ENCODE measurements around the gene FLT4.
A peak's percentile ranks its signal among the peaks of the same experiment; 100 is the strongest.

Gene FLT4

DNA sequence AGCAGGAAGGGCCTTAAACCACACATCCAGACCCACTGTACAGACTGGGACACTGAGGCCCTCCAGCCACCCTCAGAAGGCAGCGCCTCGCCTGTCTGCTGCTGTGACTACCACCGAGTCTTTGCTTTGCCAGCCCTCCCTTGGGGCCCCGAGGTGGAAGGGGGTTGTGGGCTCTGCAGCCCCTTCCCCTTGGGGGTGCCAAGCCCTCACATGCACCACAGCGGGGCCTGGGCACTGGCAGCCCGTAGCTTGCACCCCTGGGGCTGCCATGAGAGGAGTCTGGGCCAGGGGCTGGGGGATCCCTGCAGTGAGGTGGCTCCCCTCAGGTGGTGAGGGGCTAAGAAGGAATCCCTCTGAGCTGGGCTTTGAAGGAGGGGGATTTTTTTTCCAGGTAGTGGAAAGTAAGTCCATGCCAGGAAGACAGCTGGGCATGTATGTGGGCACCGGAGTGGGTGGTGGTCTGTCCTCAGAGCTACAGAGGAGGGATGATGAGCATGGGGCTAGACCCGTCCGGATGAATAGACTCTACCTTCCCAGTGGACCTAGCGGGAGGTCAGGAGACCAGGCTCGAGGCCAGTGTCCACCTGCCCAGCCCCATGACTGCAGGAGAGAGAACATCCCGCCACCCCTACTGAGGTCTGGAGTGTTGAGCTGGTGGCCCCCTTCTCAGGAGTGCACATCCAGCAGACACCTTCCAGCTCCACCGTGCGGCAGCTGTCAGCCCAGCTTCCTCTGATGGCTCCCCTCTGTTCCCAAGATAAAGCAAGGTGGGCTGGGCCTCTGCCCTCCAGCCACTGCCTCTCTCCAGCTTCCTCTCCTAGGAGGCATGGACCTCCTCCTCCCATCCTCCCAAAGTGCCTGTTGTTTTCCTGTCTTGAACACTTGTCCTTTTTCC is 15.9 kb downstream of the FLT4 start:
- DNase-seq (no peak), ATAC-seq (replicated peaks) (no peak)
- H3K9me3 Mint-ChIP-seq: no peaks in the 10 kb centered on the region
- peak overlapping the region in 1 of 2 donors; percentile 9 for H3K27ac Mint-ChIP-seq
- H3K4me3 Mint-ChIP-seq: no peak overlapping the region
- H3K4me1 Mint-ChIP-seq (ENCODE audit: low read depth in 2 of 2): peaks cover 0 to 11% of the 10 kb centered on the region in 2 donors
- H3K36me3 Mint-ChIP-seq (ENCODE audit: insufficient read depth): peaks cover 12% of the 10 kb centered on the region
- no peaks in the 10 kb centered on the region for H3K27me3 Mint-ChIP-seq

DNA sequence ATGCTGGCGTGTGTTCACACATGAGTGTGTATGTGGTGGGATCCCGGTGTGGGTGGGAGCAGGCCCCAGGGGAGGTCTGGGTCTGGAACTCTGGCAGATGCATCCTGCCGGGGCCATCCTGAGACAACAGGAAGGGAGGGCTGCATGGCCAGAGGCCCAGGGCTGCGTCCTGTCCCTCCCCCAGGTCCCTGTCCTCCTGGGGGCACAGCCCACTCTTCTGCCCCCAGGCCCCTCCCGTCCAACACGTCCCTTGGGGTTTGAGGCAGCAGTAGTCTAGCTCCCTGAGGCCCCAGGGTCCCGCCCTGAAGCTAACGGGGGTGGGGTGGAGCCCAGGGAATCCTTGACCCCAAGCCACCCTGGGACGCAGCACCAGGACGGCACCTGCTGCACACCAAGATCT is 16.6 kb downstream of the FLT4 start:
- no peak for ATAC-seq (replicated peaks)
- Mint-ChIP-seq H3K4me1 (ENCODE audit: low read depth in 2 of 2) (peaks cover 0 to 5% of the 10 kb centered on the region in 2 donors), H3K27ac (peak overlapping the region in 1 of 2 donors; percentile 9), H3K9me3 (no peaks in the 10 kb centered on the region), H3K4me3 (no peak overlapping the region), H3K27me3 (no peaks in the 10 kb centered on the region), H3K36me3 (ENCODE audit: insufficient read depth) (peaks cover 10% of the 10 kb centered on the region)
- no peak for DNase-seq

DNA sequence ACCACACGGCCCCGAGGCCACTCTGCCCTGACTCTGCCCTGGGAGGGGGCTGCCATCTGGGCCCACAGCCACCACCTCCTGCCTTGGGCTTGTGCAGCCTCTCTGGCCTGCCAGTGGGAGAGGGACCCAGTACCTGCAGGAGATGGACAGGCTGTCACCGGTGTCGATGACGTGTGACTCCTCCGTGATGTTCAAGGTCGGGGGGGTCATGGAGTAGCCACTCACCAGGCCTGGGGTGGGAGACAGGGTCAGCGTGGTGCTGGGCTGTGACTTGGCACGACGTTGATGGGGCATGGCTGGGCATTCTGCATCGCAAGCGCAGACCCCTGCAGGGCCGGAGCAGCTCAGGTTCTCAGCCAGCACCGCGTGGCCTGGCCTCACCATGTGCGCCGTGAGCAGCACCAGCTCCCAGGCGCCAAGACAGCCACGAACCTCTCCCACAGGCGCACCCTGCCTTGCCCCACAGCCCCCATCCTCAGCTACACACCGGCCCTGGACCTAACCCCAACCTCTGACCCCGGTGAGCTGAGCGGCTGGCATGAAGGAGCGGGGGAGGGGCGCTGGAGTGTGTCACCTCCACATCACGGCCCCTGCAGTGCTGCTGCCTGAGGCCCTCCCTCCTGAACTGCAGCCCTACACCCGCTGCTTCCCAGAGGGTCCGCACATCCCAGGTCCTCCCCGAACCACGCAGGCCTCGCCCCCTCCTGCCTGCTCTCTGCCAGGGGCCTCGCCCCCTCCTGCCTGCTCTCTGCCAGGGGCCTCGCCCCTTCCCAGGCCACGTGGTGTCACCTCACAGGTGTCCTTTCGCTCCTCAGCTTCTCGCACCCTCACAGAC is 17.6 kb downstream of the FLT4 start:
- DNase-seq: no peak
- peaks cover 0 to 2% of the 10 kb centered on the region in 2 donors for H3K4me1 Mint-ChIP-seq (ENCODE audit: low read depth in 2 of 2)
- H3K27me3 Mint-ChIP-seq: no peaks in the 10 kb centered on the region
- no peak overlapping the region for H3K27ac Mint-ChIP-seq
- no peak for ATAC-seq (replicated peaks)
- no peaks in the 10 kb centered on the region for H3K9me3 Mint-ChIP-seq
- H3K4me3 Mint-ChIP-seq: no peak overlapping the region
- H3K36me3 Mint-ChIP-seq (ENCODE audit: insufficient read depth): peaks cover 9% of the 10 kb centered on the region

DNA sequence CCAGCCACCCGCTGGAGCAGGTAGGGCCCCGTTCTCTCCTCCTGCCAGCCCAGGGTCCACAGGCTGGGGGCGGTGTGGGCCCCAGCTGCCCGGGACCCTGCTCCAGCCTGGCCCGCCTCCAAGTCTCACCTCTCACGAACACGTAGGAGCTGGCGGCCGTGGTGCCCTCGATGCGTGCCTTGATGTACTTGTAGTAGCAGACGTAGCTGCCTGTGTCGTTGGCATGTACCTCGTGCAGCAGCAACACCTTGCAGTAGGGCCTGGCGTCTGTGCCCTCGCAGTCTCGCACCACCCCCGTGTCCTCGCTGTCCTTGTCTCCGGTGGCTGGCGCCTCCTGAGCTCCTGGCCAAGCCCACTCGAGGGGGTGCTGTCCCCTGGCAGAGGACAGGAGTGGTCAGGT is 19.0 kb downstream of the FLT4 start:
- no peaks in the 10 kb centered on the region for H3K27me3 Mint-ChIP-seq
- H3K9me3 Mint-ChIP-seq: no peaks in the 10 kb centered on the region
- ATAC-seq (replicated peaks) (no peak), DNase-seq (no peak)
- H3K36me3 Mint-ChIP-seq (ENCODE audit: insufficient read depth): peaks cover 7% of the 10 kb centered on the region
- peaks cover 0 to 6% of the 10 kb centered on the region in 2 donors for H3K4me1 Mint-ChIP-seq (ENCODE audit: low read depth in 2 of 2)
- H3K4me3 Mint-ChIP-seq: no peak overlapping the region
- no peak overlapping the region for H3K27ac Mint-ChIP-seq

- no peaks in the 10 kb centered on the region for H3K9me3 Mint-ChIP-seq
- H3K4me1 Mint-ChIP-seq (ENCODE audit: low read depth in 2 of 2): peaks cover 0 to 11% of the 10 kb centered on the region in 2 donors
- no peaks in the 10 kb centered on the region for H3K27me3 Mint-ChIP-seq
- ATAC-seq (replicated peaks): no peak
- no peak overlapping the region for H3K27ac Mint-ChIP-seq
- peaks cover 7% of the 10 kb centered on the region for H3K36me3 Mint-ChIP-seq (ENCODE audit: insufficient read depth)
- H3K4me3 Mint-ChIP-seq: no peak overlapping the region
- no peak for DNase-seq
Observed at GRCh38 chr5:180629831-180630382, 19.5 kb downstream of the FLT4 start.

- H3K27ac Mint-ChIP-seq: peak overlapping the region in 1 of 2 donors; percentile 19
- no peaks in the 10 kb centered on the region for H3K9me3 Mint-ChIP-seq
- H3K4me1 Mint-ChIP-seq (ENCODE audit: low read depth in 2 of 2): peaks cover 4 to 16% of the 10 kb centered on the region in 2 donors
- peaks cover 7% of the 10 kb centered on the region for H3K36me3 Mint-ChIP-seq (ENCODE audit: insufficient read depth)
- DNase-seq (no peak), ATAC-seq (replicated peaks) (no peak)
- H3K4me3 Mint-ChIP-seq: no peak overlapping the region
- H3K27me3 Mint-ChIP-seq: no peaks in the 10 kb centered on the region
Observed at GRCh38 chr5:180628827-180629750, 20.3 kb downstream of the FLT4 start.

- H3K4me3 Mint-ChIP-seq: no peak overlapping the region
- no peak for DNase-seq
- ATAC-seq (replicated peaks): no peak
- H3K9me3 Mint-ChIP-seq: no peaks in the 10 kb centered on the region
- H3K27me3 Mint-ChIP-seq: no peaks in the 10 kb centered on the region
- H3K36me3 Mint-ChIP-seq (ENCODE audit: insufficient read depth): peaks cover 7% of the 10 kb centered on the region
- no peak overlapping the region for H3K27ac Mint-ChIP-seq
- peaks cover 7 to 21% of the 10 kb centered on the region in 2 donors for H3K4me1 Mint-ChIP-seq (ENCODE audit: low read depth in 2 of 2)
Observed at GRCh38 chr5:180628211-180628610, 21.2 kb downstream of the FLT4 start.

DNA sequence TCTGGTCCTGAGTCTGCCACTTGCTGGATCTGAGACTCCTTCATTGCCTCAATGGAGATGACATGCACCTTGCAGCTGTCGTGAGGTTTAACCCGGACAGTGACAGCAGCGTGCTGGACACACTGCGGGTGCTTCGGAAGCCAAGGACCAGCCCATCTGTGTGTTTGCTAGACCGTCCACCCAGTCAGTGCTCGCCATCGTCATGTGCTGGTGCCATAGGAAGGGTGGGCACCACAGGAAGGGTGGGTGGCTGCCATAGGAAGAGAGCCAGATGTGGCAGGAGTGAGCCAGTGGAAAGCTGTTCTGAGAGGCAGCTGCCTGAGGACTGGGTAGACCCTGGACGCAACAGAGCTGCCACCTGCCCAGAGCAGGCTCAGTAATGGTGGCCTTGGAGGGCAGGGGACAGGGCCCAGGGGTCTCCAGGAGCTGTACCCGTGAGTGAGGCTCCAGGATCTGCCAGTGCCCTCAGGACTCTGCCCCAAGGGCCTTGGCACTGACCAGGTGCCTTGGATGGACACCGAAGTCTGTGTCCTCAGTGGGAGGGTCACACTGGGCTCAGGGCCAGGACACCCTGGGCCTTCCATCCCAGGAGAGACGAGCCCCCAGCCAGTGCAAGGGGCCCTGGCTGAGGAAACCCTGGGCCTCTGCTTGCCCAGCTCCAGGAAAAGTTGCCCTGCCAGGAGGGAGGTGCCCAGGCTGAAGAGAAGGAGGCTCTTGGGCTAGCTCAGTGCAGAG is 21.8 kb downstream of the FLT4 start:
- Mint-ChIP-seq H3K9me3 (no peaks in the 10 kb centered on the region), H3K27ac (no peak overlapping the region), H3K36me3 (ENCODE audit: insufficient read depth) (peaks cover 5% of the 10 kb centered on the region), H3K4me1 (ENCODE audit: low read depth in 2 of 2) (peaks cover 7 to 25% of the 10 kb centered on the region in 2 donors), H3K27me3 (no peaks in the 10 kb centered on the region), H3K4me3 (no peak overlapping the region)
- DNase-seq: no peak
- ATAC-seq (replicated peaks): no peak

GRCh38 chr5:180626661-180627385 is 22.6 kb downstream of the FLT4 start:
- Mint-ChIP-seq H3K27ac (peak overlapping the region in 1 of 2 donors; percentile 60), H3K36me3 (ENCODE audit: insufficient read depth) (peaks cover 5% of the 10 kb centered on the region), H3K4me1 (ENCODE audit: low read depth in 2 of 2) (peaks cover 7 to 25% of the 10 kb centered on the region in 2 donors), H3K4me3 (no peak overlapping the region), H3K9me3 (no peaks in the 10 kb centered on the region), H3K27me3 (no peaks in the 10 kb centered on the region)
- DNase-seq (no peak), ATAC-seq (replicated peaks) (no peak)

GRCh38 chr5:180625791-180626660 is 23.4 kb downstream of the FLT4 start:
- Mint-ChIP-seq H3K27ac (peak overlapping the region in 1 of 2 donors; percentile 60), H3K9me3 (no peaks in the 10 kb centered on the region), H3K27me3 (no peaks in the 10 kb centered on the region), H3K4me3 (no peak overlapping the region), H3K4me1 (ENCODE audit: low read depth in 2 of 2) (peaks cover 7 to 25% of the 10 kb centered on the region in 2 donors), H3K36me3 (ENCODE audit: insufficient read depth) (peaks cover 5% of the 10 kb centered on the region)
- DNase-seq: no peak
- ATAC-seq (replicated peaks): no peak

DNA sequence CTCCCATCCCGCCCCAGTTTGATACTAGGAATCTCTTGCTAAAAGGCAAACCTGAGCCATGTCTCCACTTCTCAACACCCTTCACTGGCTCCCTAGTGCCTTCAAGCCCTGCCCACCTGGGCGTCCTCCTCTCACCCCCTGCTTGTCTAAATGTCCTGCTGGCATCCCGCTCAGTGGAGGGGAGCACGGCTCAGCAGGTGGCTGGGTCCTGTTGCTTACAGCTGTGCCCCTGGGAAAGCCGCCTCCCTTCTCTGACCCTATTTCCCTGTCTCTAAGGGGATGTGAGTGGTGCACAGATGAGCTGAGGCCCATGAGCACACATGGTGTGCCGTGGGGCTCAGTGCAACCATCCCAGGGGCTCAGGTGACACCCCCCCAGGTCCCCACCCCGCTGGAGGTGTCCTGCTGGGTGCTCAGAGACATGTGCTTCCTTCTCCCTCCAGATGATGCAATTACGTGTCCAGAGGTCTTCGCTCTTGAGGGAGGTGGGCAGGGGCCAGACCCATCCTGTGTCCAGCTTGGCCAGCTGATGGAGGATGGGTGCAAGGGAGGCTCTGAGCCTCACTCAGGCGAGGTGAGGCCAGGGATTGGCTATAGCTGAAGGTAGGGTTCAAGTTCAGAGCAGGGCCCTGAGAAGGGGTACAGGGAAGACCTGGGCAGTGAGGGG is 24.1 kb downstream of the FLT4 start:
- Mint-ChIP-seq H3K27me3 (no peaks in the 10 kb centered on the region), H3K36me3 (ENCODE audit: insufficient read depth) (peaks cover 6% of the 10 kb centered on the region), H3K27ac (peak overlapping the region; percentile 19 to 84), H3K4me3 (no peak overlapping the region), H3K9me3 (no peaks in the 10 kb centered on the region), H3K4me1 (ENCODE audit: low read depth in 2 of 2) (peaks cover 7 to 25% of the 10 kb centered on the region in 2 donors)
- ATAC-seq (replicated peaks): no peak
- DNase-seq: no peak
